ENCODE data around the gene KIF14. TPM values are rescaled to one million over a fixed set of nuclear protein-coding genes. Genes with fewer than 3 reads are reported as not detected.

KIF14 gene
- total and polyA plus RNA-seq, 2 of the 13 experiments (the other 11 are each of a cell fraction or from before 2014, with no cell fraction given) = 3.3 to 11.2 TPM

DNA sequence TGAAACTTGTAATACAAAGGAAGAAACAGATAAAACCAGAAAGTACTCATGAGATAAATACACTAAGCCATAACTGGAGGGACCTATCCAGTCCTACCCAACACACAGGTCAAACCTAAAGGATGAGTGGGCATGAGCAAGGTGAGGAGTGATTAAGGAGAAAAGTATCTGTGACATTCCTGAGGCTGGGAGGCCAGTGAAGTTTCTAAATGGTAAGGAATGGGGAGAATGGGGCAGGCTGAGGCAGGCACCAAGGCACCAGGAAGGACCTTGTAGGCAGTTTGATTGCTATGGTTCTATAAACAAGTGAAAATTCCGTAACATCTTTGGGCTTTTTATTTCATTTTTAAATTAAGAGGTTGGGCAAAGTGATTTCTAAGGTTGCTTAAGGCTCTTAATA lies 38.7 kb upstream of the KIF14 start:
- ChIA-PET POLR2A (interaction anchor here (1.0 to 1.8 kb wide), 2 partner anchors 10 kb away, joined by 3 to 6 read pairs; partner anchors contain the start of gene DDX59), CTCF (ENCODE audit: low intra/inter-chr PET ratio, low total read pairs) (no interaction called here)
- Histone ChIP-seq H3K27me3 (ENCODE audit: control insufficient read depth in 1 of 2, insufficient read depth in 2 of 2, low read length in 2 of 2) (no peaks in the 10 kb centered on the region), H3K27ac (ENCODE audit: extremely low read length, insufficient read depth, low read length) (no peak overlapping the region), H3K4me3 (replicated peaks in 1 of 3; ENCODE audit: insufficient read depth in 1 of 3, low read depth in 2 of 3, low read length in 3 of 3) (no peak overlapping the region), H3K9me3 (ENCODE audit: low read length) (no peaks in the 10 kb centered on the region), H2AFZ (ENCODE audit: low read length) (no peak overlapping the region), H4K20me1 (ENCODE audit: insufficient read depth, low read length) (no peaks in the 10 kb centered on the region), H3K4me1 (ENCODE audit: insufficient read depth, low read length) (no peaks in the 10 kb centered on the region), H3K36me3 (replicated peaks in 1 of 2; ENCODE audit: control insufficient read depth in 1 of 2, insufficient read depth in 2 of 2, low read length in 2 of 2) (peaks cover 11 to 49% of the 10 kb centered on the region in 2 experiments), H3K4me2 (ENCODE audit: low read depth, low read length) (no peak overlapping the region), H3K79me2 (ENCODE audit: insufficient read depth, low read length) (no peaks in the 10 kb centered on the region), H3K9ac (ENCODE audit: insufficient read depth, low read depth, low read length) (no peak overlapping the region)
- no peak for TF ChIP-seq KDM1A (CRISPR knock-in tag; IDR thresholded peaks at IDR 0.05)
- no peak for TF ChIP-seq SMARCC2 (IDR thresholded peaks at IDR 0.05)
- no peak for TF ChIP-seq ZBTB42 (CRISPR knock-in tag; IDR thresholded peaks at IDR 0.05)
- TF ChIP-seq ATF7-NPFF (CRISPR knock-in tag; IDR thresholded peaks at IDR 0.05; ENCODE audit: low read depth) = no peak
- TF ChIP-seq, protein P1, sequence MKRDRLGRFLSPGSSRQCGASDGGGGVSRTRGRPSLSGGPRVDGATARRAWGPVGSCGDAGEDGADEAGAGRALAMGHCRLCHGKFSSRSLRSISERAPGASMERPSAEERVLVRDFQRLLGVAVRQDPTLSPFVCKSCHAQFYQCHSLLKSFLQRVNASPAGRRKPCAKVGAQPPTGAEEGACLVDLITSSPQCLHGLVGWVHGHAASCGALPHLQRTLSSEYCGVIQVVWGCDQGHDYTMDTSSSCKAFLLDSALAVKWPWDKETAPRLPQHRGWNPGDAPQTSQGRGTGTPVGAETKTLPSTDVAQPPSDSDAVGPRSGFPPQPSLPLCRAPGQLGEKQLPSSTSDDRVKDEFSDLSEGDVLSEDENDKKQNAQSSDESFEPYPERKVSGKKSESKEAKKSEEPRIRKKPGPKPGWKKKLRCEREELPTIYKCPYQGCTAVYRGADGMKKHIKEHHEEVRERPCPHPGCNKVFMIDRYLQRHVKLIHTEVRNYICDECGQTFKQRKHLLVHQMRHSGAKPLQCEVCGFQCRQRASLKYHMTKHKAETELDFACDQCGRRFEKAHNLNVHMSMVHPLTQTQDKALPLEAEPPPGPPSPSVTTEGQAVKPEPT (CRISPR knock-in tag; IDR thresholded peaks at IDR 0.05; ENCODE audit: low read depth) = no peak
- no peak for TF ChIP-seq GTF2F1 (IDR thresholded peaks at IDR 0.05; ENCODE audit: low read length)
- TF ChIP-seq, protein P2, sequence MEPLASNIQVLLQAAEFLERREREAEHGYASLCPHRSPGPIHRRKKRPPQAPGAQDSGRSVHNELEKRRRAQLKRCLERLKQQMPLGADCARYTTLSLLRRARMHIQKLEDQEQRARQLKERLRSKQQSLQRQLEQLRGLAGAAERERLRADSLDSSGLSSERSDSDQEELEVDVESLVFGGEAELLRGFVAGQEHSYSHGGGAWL (CRISPR knock-in tag; IDR thresholded peaks at IDR 0.05) = no peak
- no peak for ATAC-seq
- WGBS (ENCODE audit: low lambda C conversion rate) = 100% methylated on average over 1 of the region's 1 CpG
- no peak for FAIRE-seq
- DNase-seq (ENCODE audit: low spot score) = no peak
- intact Hi-C loops (cut with micrococcal nuclease; ENCODE audit: unreplicated experiment) (no loop called here), in situ Hi-C loops (cut with HindIII; ENCODE audit: extremely low pct_ligation_motif_present, low pct_unique_long_range_greater_than_20kb) (no loop called here)
- BruUV-seq (replicated peaks) = no TSS peak
